ENCODE measurements around the gene ERVH48-1. TPM values are rescaled to one million over a fixed set of nuclear protein-coding genes. Genes with fewer than 3 reads are reported as not detected.
"Not testable (repeated sequence)": the region's sequence is repeated elsewhere in the genome, so short reads cannot be mapped to it uniquely, and the experiment has no call there.

ERVH48-1 gene
- total RNA-seq, 1 experiment from 2014 or later = 0.05 TPM

DNA sequence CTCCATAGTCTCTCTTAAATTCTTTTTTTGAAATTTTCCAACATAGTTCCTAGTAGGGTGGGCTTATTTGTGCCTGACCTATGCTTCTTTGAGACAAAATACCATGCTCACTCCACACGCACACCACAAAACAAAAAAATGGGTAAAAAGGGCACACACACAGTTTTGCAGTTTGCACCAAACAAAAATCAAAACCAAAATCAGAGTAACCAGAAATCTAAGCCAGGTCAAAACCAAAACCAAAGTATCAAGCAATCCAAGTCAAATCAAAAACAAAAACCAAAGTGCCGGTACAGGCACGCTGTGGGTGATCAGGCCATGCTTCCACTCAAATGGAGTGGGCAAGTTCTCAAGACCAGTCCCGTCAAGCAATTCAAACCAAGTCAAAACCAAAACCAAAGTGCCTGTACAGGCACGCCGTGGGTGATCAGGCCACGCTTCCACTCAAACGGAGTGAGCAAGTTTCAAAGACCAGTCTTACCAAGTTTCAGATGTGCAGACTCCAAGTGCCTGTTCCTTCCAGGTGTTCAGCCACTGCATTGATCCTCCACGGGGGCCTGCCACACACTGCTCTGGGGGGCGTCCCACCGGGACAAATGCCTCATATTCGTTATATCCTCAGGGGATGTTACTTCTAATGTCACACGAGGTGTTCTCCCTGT, 23.8 kb upstream of the ERVH48-1 start:
- not testable (repeated sequence) for H3K27ac ChIP-seq (ENCODE audit: low read length)

GRCh38 chr21:42942244-42942643, 16.8 kb upstream of the ERVH48-1 start:
- H3K27ac ChIP-seq (ENCODE audit: low read length) = no peak overlapping the region
- H3K4me1 ChIP-seq (ENCODE audit: control insufficient read depth, insufficient read depth, low read length) = 0 out of 2 replicates have a peak, but pooled peaks cover 9% of the 10 kb centered on the region
- DNase-seq (ENCODE audit: low read depth, low spot score) = no peak
- ATAC-seq = no peak
- H3K36me3 ChIP-seq (ENCODE audit: control insufficient read depth, insufficient read depth, low read length) = no peaks in the 10 kb centered on the region
- in situ Hi-C loops (cut with HindIII; ENCODE audit: low pct_unique_long_range_greater_than_20kb, low sequenced_read_pairs) (no loop called here), intact Hi-C loops (cut with micrococcal nuclease; ENCODE audit: unreplicated experiment) (no loop called here)
- BruUV-seq (replicated peaks) = no TSS peak
- ChIA-PET POLR2A (no interaction called here), CTCF (no interaction called here)
- H3K27me3 ChIP-seq (ENCODE audit: control insufficient read depth, insufficient read depth, low read length) = no peaks in the 10 kb centered on the region
- no peak overlapping the region for H3K4me3 ChIP-seq (ENCODE audit: low read depth in 2 of 2, low read length in 2 of 2)
- no peaks in the 10 kb centered on the region for H3K9me3 ChIP-seq (ENCODE audit: control insufficient read depth, insufficient read depth, low read depth, low read length)
- TF ChIP-seq POLR2AphosphoS5 (IDR thresholded peaks at IDR 0.05; ENCODE audit: low read depth, low read length) = no peak
- TF ChIP-seq, protein P1, sequence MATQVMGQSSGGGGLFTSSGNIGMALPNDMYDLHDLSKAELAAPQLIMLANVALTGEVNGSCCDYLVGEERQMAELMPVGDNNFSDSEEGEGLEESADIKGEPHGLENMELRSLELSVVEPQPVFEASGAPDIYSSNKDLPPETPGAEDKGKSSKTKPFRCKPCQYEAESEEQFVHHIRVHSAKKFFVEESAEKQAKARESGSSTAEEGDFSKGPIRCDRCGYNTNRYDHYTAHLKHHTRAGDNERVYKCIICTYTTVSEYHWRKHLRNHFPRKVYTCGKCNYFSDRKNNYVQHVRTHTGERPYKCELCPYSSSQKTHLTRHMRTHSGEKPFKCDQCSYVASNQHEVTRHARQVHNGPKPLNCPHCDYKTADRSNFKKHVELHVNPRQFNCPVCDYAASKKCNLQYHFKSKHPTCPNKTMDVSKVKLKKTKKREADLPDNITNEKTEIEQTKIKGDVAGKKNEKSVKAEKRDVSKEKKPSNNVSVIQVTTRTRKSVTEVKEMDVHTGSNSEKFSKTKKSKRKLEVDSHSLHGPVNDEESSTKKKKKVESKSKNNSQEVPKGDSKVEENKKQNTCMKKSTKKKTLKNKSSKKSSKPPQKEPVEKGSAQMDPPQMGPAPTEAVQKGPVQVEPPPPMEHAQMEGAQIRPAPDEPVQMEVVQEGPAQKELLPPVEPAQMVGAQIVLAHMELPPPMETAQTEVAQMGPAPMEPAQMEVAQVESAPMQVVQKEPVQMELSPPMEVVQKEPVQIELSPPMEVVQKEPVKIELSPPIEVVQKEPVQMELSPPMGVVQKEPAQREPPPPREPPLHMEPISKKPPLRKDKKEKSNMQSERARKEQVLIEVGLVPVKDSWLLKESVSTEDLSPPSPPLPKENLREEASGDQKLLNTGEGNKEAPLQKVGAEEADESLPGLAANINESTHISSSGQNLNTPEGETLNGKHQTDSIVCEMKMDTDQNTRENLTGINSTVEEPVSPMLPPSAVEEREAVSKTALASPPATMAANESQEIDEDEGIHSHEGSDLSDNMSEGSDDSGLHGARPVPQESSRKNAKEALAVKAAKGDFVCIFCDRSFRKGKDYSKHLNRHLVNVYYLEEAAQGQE (IDR thresholded peaks at IDR 0.05; ENCODE audit: insufficient read depth in 1 of 2, low read depth in 2 of 2, low read length in 1 of 2) = no peak

More for the DNA sequence above, 23.8 kb upstream of the ERVH48-1 start:
- CTCF ChIA-PET; POLR2A ChIA-PET; H3K9me3 ChIP-seq (ENCODE audit: control insufficient read depth, insufficient read depth, low read depth, low read length); H3K27me3 ChIP-seq (ENCODE audit: control insufficient read depth, insufficient read depth, low read length); H3K4me3 ChIP-seq (ENCODE audit: low read depth in 2 of 2, low read length in 2 of 2); BruUV-seq (replicated peaks); in situ Hi-C loops (cut with HindIII; ENCODE audit: low pct_unique_long_range_greater_than_20kb, low sequenced_read_pairs); DNase-seq (ENCODE audit: low read depth, low spot score); ATAC-seq; H3K36me3 ChIP-seq (ENCODE audit: control insufficient read depth, insufficient read depth, low read length); intact Hi-C loops (cut with micrococcal nuclease; ENCODE audit: unreplicated experiment); H3K4me1 ChIP-seq (ENCODE audit: control insufficient read depth, insufficient read depth, low read length): not testable (repeated sequence)

DNA sequence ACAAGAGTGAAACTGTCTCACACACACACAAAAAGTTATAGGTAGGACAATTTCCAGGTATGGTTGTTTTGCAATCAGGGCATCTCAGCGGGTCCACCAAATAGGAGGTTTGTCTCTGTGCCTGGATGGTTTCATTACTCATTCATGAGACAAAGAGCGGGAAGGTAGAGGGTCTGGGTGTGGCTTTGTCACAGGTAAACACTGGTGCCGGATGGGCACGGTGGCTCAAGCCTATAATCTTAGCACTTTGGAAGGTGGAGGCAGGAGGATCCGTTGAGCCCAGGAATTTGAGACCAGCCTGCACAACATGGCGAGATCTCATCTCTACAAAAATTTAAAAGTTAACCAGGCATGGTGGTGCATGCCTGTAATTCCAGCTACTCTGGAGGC, 16.3 kb upstream of the ERVH48-1 start:
- ChIA-PET CTCF (no interaction called here), POLR2A (no interaction called here)
- 0 out of 2 replicates have a peak, but pooled peaks cover 9% of the 10 kb centered on the region for H3K4me1 ChIP-seq (ENCODE audit: control insufficient read depth, insufficient read depth, low read length)
- ATAC-seq = no peak
- no peak overlapping the region for H3K4me3 ChIP-seq (ENCODE audit: low read depth in 2 of 2, low read length in 2 of 2)
- no peak overlapping the region for H3K27ac ChIP-seq (ENCODE audit: low read length)
- intact Hi-C loops (cut with micrococcal nuclease; ENCODE audit: unreplicated experiment) = no loop called here
- TF ChIP-seq, protein P2, sequence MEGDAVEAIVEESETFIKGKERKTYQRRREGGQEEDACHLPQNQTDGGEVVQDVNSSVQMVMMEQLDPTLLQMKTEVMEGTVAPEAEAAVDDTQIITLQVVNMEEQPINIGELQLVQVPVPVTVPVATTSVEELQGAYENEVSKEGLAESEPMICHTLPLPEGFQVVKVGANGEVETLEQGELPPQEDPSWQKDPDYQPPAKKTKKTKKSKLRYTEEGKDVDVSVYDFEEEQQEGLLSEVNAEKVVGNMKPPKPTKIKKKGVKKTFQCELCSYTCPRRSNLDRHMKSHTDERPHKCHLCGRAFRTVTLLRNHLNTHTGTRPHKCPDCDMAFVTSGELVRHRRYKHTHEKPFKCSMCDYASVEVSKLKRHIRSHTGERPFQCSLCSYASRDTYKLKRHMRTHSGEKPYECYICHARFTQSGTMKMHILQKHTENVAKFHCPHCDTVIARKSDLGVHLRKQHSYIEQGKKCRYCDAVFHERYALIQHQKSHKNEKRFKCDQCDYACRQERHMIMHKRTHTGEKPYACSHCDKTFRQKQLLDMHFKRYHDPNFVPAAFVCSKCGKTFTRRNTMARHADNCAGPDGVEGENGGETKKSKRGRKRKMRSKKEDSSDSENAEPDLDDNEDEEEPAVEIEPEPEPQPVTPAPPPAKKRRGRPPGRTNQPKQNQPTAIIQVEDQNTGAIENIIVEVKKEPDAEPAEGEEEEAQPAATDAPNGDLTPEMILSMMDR (IDR thresholded peaks at IDR 0.05) = no peak
- TF ChIP-seq TCF7L2 (IDR thresholded peaks at IDR 0.05; ENCODE audit: low read depth, low read length) (no peak), SIN3A (IDR thresholded peaks at IDR 0.05; ENCODE audit: borderline replicate concordance, insufficient read depth, low read depth, low read length) (no peak), POLR2AphosphoS5 (IDR thresholded peaks at IDR 0.05; ENCODE audit: low read depth, low read length) (no peak)
- TF ChIP-seq, protein P1 (IDR thresholded peaks at IDR 0.05; ENCODE audit: insufficient read depth in 1 of 2, low read depth in 2 of 2, low read length in 1 of 2) = no peak
- no peaks in the 10 kb centered on the region for H3K27me3 ChIP-seq (ENCODE audit: control insufficient read depth, insufficient read depth, low read length)
- no peaks in the 10 kb centered on the region for H3K9me3 ChIP-seq (ENCODE audit: control insufficient read depth, insufficient read depth, low read depth, low read length)
- BruUV-seq (replicated peaks) = no TSS peak
- no peaks in the 10 kb centered on the region for H3K36me3 ChIP-seq (ENCODE audit: control insufficient read depth, insufficient read depth, low read length)
- in situ Hi-C loops (cut with HindIII; ENCODE audit: low pct_unique_long_range_greater_than_20kb, low sequenced_read_pairs) = no loop called here
- DNase-seq (ENCODE audit: low read depth, low spot score) = no peak
